Measurements from ENCODE around the gene SETD2.

- TF ChIP-seq CTCF (IDR thresholded peaks at IDR 0.05) (no peak), JUND (IDR thresholded peaks at IDR 0.05) (no peak), EZH2phosphoT487 (IDR thresholded peaks at IDR 0.05; ENCODE audit: borderline replicate concordance, low read depth) (no peak), ELF1 (IDR thresholded peaks at IDR 0.05) (no peak), ZBTB33 (IDR thresholded peaks at IDR 0.05; ENCODE audit: borderline replicate concordance, low read depth) (no peak), MXI1 (IDR thresholded peaks at IDR 0.05; ENCODE audit: low read depth, low read length) (no peak), POLR2AphosphoS5 (IDR thresholded peaks at IDR 0.05; ENCODE audit: low read depth, low read length) (no peak), SMC3 (IDR thresholded peaks at IDR 0.05; ENCODE audit: low read depth, low read length) (no peak), USF2 (IDR thresholded peaks at IDR 0.05; ENCODE audit: borderline replicate concordance, low read depth, low read length) (no peak), REST (IDR thresholded peaks at IDR 0.05; ENCODE audit: low read depth, low read length) (no peak)
These were observed 189.3 kb downstream of the SETD2 start for GRCh38 chr3:46974421-46975171.
